GM12875 (cell line): ENCODE data around the gene OSBPL2.
A peak's percentile ranks its signal among the peaks of the same experiment; 100 is the strongest.

ENCODE experiments used
- H3K4me3 ChIP-seq: one replicate; pipeline ENCODE4 v1.5.1; 2011; ENCODE audit warnings: low read depth, low read length, control low read depth
- TF ChIP-seq, protein P1 (sequence below): IDR thresholded peaks from 2 replicates; pipeline ENCODE4 v1.5.1; 2011; ENCODE audit warnings: low read depth, mild to moderate bottlenecking, control low read depth, inconsistent platforms, low read length, moderate library complexity, borderline replicate concordance; ENCODE audit not compliant: insufficient read depth

The OSBPL2 gene

DNA sequence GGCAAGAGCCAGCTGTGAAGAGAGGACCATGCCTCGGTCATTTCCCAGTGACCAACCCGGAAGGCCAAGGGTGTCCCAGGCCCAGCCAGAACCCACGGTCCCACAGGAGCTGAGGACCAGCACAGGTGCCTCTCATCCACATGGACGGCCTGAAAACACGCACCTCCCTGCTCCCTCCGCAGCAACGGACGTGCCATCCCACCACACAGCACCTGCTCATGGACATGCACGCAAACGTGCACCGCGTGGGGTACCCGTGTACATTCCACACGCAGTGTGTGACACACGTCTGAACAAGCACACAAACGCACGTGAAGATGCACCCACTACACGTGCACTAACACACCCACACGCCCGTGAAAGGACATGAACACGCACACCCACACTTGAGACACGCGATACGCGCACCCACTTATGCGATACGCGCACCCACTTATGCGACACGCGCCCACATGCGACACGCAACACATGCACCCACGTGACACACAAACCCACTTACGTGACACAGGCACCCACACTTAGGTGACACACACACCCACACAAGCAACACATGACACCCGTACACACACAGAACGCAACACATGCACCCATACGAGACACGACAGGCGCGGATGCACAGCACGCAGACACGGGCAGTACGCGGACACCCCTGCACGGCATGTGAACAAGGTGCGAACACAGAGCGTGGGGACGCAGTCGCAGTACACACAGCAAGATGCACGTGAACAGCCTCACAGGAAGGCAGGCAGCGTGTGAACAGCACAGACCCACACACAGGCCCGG lies 98.6 kb downstream of the OSBPL2 start:
- H3K4me3 ChIP-seq: no peak overlapping the region
- TF ChIP-seq, protein P1, sequence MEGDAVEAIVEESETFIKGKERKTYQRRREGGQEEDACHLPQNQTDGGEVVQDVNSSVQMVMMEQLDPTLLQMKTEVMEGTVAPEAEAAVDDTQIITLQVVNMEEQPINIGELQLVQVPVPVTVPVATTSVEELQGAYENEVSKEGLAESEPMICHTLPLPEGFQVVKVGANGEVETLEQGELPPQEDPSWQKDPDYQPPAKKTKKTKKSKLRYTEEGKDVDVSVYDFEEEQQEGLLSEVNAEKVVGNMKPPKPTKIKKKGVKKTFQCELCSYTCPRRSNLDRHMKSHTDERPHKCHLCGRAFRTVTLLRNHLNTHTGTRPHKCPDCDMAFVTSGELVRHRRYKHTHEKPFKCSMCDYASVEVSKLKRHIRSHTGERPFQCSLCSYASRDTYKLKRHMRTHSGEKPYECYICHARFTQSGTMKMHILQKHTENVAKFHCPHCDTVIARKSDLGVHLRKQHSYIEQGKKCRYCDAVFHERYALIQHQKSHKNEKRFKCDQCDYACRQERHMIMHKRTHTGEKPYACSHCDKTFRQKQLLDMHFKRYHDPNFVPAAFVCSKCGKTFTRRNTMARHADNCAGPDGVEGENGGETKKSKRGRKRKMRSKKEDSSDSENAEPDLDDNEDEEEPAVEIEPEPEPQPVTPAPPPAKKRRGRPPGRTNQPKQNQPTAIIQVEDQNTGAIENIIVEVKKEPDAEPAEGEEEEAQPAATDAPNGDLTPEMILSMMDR: no peak

DNA sequence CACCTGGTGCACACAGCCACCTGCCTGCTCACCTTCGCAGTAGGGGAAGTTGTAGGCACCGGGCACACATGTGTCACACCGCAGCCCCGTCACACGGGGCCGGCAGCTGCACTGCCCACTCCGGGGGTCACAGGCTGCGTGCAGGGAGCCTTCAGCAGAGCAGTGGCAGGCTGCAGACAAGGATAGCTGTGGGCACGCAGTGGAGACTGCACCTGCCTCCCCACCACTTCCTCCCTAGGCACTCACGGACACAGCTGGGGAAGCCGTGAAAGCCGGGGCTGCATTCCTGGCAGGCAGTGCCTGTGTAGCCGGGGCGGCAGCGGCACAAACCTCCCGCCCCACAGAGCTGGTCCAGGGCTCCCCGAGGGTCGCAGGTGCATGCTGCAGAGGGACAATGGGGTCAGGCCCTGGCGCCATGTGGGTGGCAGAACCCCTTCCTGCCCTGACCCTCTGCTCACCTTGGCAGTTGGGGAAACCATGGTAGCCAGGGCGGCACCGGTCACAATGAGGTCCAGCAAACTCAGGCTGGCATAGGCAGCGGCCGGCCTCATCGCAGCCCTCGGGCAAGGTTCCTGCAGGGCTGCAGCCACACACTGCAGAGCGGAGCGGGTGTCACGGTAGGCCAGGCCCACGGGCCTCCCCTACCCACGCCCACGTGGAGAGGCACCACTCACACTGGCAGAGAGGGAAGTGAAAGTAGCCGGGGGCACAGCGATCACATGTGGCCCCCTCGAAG lies 99.4 kb downstream of the OSBPL2 start:
- H3K4me3 ChIP-seq: no peak overlapping the region
- TF ChIP-seq, protein P1: no peak

DNA sequence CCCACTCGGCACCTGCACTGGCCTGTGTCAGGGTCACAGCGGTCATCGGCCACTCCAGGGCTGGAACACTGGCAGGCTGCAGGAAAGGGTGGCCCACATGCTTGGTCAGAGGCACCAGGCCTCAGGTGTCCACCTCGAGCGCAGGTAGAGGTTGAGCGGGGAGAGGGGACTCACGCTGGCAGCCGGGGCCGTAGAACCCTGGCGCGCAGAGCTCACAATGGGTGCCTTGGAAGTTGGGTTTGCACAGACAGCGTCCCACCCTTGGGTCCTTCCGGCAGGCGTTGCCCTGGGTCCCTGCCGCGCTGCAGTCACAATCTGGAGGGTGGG lies 99.9 kb downstream of the OSBPL2 start:
- TF ChIP-seq, protein P1: no peak
- H3K4me3 ChIP-seq: no peak overlapping the region

DNA sequence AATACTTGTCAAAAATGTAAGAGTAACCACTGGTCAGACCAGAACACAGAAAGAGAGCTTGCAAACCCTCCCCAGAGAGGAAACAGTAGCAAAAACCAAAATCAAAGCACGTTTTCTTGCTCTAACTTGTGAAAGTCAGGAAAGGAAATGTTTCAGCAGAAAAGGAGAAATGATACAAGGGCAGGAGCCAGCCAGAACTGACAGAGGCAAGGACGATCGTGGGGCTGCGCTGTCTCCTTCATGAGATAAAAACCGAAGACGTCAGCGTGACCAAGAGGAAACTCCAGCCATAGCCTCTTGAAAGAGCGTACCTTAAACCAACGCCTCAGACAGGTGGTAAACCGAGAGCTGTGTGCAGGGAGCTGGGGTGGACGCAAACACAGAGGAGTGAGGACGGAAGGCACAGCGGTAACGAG lies 101.3 kb downstream of the OSBPL2 start:
- peak overlapping the region; percentile 23 for H3K4me3 ChIP-seq
- TF ChIP-seq, protein P1: no peak

DNA sequence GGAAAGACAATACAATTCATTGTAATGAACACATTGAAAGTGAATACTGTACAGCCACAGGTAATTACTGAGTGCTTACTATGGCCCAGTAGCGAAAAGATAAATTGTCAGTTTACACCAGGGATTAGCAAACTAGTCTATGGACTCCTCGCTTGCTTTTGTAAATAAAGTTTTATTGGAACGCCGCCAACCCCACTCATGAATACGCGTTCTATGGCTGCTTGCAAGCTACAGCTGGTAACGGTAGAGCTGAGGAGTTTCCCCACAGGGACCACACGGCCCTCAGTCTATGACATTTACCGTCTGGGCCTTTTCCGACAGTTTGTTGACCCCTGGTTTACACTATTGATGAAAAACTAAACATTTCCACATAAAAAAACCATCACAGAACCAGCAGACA lies 104.6 kb downstream of the OSBPL2 start:
- TF ChIP-seq, protein P1: no peak
- H3K4me3 ChIP-seq: no peak overlapping the region

DNA sequence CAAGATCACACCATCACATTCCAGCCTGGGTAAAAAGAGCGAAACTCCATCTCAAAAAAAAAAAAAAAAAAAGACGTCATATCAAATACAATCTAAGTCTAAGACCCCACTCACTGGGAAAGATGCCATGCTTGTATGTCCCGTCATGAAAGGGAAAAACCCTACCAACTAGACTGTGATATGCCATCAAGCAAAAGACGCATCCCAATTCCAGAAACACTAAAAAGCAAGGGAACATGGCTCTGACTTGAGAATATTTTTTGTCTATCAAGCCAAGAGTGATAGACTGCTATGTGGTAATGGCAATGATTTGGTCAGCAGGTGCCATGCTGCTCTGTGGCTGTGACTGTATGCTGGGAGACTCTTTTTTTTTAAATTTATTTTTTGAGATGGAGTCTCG lies 105.8 kb downstream of the OSBPL2 start:
- TF ChIP-seq, protein P1: no peak
- H3K4me3 ChIP-seq: no peak overlapping the region

DNA sequence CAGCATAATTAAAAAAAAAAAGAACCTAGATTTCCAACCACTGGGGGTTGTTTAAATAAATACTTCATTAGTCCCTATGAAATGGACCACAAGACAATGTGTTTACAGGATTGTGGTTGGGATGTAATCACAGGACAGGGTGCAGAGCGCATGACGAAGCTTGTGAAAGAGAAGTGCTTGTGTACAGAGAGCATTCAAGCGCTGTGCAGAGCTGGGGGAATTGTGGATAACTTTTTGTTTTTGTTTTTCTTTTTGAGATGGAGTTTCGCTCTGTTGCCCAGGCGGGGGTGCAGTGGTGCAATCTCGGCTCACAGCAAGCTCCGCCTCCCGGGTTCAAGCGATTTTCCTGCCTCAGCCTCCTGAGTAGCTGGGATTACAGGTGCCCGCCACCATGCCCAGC lies 106.5 kb downstream of the OSBPL2 start:
- H3K4me3 ChIP-seq: no peak overlapping the region
- TF ChIP-seq, protein P1: no peak
